Measurements from ENCODE around the gene SERINC4. TPM values are rescaled to one million over a fixed set of nuclear protein-coding genes. Genes with fewer than 3 reads are reported as not detected.
A peak's percentile ranks its signal among the peaks of the same experiment; 100 is the strongest.

SERINC4 gene
- total and polyA plus RNA-seq, 9 of the 15 experiments (the other 6 are each of a cell fraction or from before 2014, with no cell fraction given), result 0.14 to 0.86 (median 0.18) TPM; not detected in 2

GRCh38 chr15:43769584-43770228 is 30.3 kb downstream of the SERINC4 start (continued):
- TF ChIP-seq CTCFL (IDR thresholded peaks at IDR 0.05; ENCODE audit: borderline replicate concordance, insufficient read depth, low read depth, low read length, poor library complexity, severe bottlenecking) (peak; percentile 53), JUND (IDR thresholded peaks at IDR 0.05; ENCODE audit: borderline replicate concordance, low read depth, low read length) (peak; percentile 18; the same call in 1 of the 2 replicates), JUND (tag; IDR thresholded peaks at IDR 0.05; ENCODE audit: borderline replicate concordance, low read depth, low read length) (no peak), REST (IDR thresholded peaks at IDR 0.05; ENCODE audit: borderline replicate concordance) (0 out of 2 replicates have a peak, but pooled peaks have one; percentile 16), REST (CRISPR knock-in tag; IDR thresholded peaks at IDR 0.05; ENCODE audit: low read depth) (no peak), TEAD2 (tag; IDR thresholded peaks at IDR 0.05) (no peak), RFX5 (IDR thresholded peaks at IDR 0.05; ENCODE audit: low read depth, low read length) (no peak), BRD4 (IDR thresholded peaks at IDR 0.05) (no peak), TEAD4 (IDR thresholded peaks at IDR 0.05; ENCODE audit: low read length) (peak; percentile 45), TEAD4 (CRISPR knock-in tag; IDR thresholded peaks at IDR 0.05; ENCODE audit: borderline replicate concordance) (no peak), ZNF3 (CRISPR knock-in tag; IDR thresholded peaks at IDR 0.05) (no peak), SNRNP70 (optimal IDR thresholded peaks at IDR 0.05; ENCODE audit: low read depth, low read length) (no peak), RAD21 (CRISPR knock-in tag; conservative IDR thresholded peaks at IDR 0.05 in 1 of 2, IDR thresholded peaks at IDR 0.05 in 1 of 2) (peak in 1 of 2 experiments; percentile 53; a peak in 2 of 4 replicates), FOXJ3 (CRISPR knock-in tag; IDR thresholded peaks at IDR 0.05) (no peak), C11orf30 (IDR thresholded peaks at IDR 0.05; ENCODE audit: low read depth) (no peak), POLR3G (IDR thresholded peaks at IDR 0.05; ENCODE audit: extremely low read depth, insufficient read length, insufficient replicate concordance) (no peak), ZZZ3 (IDR thresholded peaks at IDR 0.05) (peak; percentile 55; the same call in 1 of the 2 replicates), FOXK2 (conservative IDR thresholded peaks at IDR 0.05 in 1 of 2, IDR thresholded peaks at IDR 0.05 in 1 of 2; ENCODE audit: low read depth in 2 of 2) (peak; percentile 18 to 60; a peak in 2 of 4 replicates), PCBP1 (IDR thresholded peaks at IDR 0.05; ENCODE audit: low read depth, low read length, poor library complexity, severe bottlenecking) (no peak)
